Measurements from ENCODE around the gene GRWD1.

Gene GRWD1

DNA sequence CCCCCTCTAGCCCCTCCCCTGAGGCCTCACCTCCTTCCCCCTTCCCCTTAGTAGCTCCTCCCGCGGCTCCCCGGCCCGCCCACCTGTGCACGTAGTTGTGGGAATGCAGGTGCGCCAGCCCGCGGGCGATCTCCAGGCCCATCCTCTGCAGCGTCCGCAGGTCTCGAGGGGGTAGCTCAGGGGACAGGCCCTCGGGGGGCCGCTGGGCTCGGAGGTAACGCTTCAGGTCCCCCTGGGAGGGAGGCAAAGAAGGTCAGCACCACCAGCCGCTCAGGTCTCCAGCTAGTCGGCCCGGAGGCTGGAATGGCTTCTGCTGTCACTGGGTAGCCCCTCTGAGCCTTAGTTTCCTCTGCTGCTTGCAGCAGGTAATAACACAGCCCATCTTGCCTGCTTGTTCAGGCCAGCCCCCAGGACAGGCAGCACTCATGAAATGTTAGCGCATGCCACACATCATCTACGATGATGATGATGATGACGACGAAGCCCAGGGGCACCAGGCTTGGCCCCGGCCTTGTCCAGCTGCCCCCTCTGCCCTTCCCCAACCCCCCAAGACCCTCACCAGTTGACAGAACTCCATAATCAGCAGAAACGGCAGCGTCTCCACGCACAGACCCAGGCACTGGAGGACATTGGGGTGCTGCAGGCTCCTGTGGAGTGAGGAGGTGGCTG, 56.7 kb downstream of the GRWD1 start:
- ChIA-PET CTCF (interaction anchor here (0.7 to 8.3 kb wide), 5 partner anchors 9 to 188 kb away, joined by 3 to 133 read pairs (median 4); no protein-coding TSS in a partner anchor), POLR2A (interaction anchor here (0.6 kb wide), 2 partner anchors 101 to 460 kb away, joined by 3 to 6 read pairs; no protein-coding TSS in a partner anchor)
- TF ChIP-seq, protein P1, sequence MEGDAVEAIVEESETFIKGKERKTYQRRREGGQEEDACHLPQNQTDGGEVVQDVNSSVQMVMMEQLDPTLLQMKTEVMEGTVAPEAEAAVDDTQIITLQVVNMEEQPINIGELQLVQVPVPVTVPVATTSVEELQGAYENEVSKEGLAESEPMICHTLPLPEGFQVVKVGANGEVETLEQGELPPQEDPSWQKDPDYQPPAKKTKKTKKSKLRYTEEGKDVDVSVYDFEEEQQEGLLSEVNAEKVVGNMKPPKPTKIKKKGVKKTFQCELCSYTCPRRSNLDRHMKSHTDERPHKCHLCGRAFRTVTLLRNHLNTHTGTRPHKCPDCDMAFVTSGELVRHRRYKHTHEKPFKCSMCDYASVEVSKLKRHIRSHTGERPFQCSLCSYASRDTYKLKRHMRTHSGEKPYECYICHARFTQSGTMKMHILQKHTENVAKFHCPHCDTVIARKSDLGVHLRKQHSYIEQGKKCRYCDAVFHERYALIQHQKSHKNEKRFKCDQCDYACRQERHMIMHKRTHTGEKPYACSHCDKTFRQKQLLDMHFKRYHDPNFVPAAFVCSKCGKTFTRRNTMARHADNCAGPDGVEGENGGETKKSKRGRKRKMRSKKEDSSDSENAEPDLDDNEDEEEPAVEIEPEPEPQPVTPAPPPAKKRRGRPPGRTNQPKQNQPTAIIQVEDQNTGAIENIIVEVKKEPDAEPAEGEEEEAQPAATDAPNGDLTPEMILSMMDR (IDR thresholded peaks at IDR 0.05; ENCODE audit: control extremely low read depth, extremely low read depth, low read depth, missing control alignments), result no peak
- DNase-seq (ENCODE audit: extremely low spot score), result no peak

DNA sequence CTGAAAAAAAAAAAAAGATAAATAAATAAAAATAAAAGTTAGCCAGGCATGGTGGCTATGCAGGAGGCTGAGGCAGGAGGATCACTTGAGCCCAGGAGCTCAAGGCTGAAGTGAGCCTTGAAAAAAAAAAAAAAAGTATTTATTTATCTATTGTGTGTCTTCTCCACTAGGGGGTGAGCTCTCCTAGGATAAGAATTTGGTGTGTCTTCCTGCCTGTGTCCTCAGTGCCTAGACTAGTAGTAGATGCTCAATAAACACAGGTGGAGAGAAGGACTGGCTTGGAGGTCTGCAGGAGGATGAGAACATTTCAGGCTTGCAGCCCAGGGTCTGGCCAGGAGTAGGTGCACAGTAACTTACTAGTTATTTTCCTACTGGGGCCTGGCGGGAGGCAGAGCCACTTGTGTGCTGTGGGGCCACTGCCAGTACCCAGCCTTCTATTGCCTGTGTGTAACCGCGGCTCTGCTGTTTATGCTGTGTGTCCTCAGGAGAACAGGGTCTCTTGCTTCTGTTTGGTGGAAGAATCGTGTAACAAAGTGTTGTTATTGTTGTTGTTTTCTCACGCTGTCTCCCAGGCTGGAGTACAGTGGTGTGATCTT, 60.5 kb downstream of the GRWD1 start:
- peak; percentile 58 for DNase-seq (ENCODE audit: extremely low spot score)
- POLR2A ChIA-PET, result interaction anchor here (0.6 kb wide), 1 partner anchor 149 kb away, joined by 8 read pairs; no protein-coding TSS in a partner anchor
- TF ChIP-seq, protein P1 (IDR thresholded peaks at IDR 0.05; ENCODE audit: control extremely low read depth, extremely low read depth, low read depth, missing control alignments), result peak; percentile 27
- CTCF ChIA-PET, result interaction anchor here (0.7 to 8.3 kb wide), 11 partner anchors 10 to 193 kb away, joined by 3 to 133 read pairs (median 5); no protein-coding TSS in a partner anchor

All from GM10248 (cell line).